GM19035 (cell line): Measurements from ENCODE around the gene PRXL2B.

ENCODE experiments used
- ATAC-seq: cut with Tn5 transposase; IDR thresholded peaks from one replicate; pipeline ENCODE4 v1.9.1; 2021; ENCODE audit not compliant: unreplicated experiment

Gene PRXL2B

DNA sequence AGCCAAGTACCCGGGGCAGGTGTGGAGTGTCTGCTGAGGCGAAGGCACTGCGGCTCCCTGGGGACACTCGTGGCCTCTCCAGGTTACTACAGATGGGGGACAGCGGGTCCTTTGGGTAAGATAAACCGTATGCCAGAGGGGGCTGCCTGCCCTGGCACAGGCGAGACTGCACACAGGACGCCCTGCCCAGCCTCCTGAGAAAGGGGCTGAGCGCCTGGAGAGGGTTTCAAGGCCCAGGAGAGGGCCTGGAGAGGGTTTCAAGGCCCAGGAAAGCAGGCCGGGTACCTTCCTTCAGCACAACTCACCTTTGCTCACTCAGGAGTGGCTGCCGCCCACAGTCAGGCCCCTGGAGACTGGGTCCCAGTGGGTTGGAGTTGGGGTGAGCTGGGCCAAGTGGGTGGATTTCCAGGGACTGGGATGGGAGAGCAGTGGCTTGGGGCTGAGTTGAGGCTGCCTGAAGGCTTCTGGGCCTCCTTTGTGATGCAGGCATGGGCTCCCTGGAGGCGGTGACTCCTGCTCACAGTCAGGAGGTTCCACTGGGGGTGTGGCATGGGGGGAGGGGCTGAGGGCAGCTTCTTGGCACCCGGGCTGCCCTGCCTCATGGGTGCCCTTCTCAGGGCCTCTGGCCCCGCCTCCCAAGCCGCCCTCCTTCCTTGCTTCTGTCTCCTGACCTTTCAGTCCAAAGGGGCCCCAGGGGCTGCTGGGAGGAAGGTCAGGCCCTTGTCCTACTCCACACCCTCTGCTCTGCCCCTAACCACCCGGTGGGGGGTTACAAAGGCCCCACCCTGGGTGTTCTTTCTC lies 46.2 kb downstream of the PRXL2B start, which contains the start of gene MMEL1:
Gene MMEL1 (minus strand): TSS at position 456 of the 801 bp plus-strand sequence. CDS start 3,532 bp downstream, outside the sequence.
- no peak for ATAC-seq

- ATAC-seq = no peak
Observed at GRCh38 chr1:2633366-2633935, 46.9 kb downstream of the PRXL2B start.

DNA sequence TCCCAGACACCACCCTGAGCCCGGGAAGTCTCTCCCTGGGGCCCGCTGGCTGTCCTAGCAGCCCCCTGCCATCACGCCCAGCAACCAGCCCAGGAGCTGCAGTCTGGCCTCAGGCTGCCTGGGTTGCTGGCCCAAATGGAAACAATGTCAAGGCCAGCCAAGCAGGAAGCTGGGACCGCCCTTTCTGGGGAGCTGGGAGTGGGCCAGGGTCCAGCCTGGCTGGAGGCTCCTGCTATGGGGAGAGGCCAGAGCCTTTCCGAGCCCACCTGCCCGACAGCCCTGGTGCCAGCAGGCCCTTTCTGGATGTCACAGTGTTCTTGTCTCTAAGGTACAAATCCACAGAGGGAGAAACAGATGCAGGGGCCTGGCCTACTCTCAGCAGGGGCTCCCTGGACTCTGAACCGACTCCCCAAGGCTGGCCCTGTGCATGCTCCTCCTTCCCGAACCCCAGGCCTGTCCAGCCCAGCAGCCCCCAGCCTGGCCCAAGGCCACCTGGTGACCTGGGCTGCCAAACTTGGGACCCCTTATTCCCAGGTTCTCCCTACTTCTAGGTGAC lies 47.4 kb downstream of the PRXL2B start:
- ATAC-seq = no peak

DNA sequence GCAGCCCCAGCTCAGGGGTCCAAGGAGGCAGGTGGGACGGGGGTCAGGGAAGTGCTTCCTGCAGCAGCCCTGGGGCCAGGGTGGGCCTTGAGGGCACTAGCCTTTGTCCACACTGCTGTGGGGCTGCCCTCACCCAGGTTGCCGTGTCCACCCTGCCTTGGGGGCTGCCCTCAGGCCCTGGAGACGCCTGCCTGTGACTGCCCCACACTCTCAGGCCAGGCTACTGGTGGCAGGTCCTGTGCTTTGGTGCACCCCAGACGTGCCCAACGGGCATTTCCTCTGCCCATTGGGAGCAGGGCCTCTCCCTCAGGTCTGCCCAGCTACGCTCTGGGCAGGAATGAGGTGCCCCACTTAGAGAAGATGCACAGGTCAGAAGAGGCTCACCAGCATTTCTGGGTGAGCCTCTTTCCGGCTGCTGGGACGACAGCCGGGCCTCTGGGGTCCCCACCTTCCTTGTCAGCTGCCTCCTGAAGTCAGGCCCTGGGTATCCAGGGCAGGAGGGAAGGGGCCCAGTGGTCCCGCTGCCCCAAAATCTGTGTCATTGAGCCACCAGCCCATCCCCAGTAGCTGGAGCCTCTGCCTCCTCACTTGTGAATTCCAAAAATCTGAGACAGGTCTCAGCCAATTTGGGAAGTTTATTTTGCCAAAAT lies 48.9 kb downstream of the PRXL2B start:
- no peak for ATAC-seq

GRCh38 chr1:2636733-2637132 lies 50.2 kb downstream of the PRXL2B start:
- ATAC-seq = no peak

DNA sequence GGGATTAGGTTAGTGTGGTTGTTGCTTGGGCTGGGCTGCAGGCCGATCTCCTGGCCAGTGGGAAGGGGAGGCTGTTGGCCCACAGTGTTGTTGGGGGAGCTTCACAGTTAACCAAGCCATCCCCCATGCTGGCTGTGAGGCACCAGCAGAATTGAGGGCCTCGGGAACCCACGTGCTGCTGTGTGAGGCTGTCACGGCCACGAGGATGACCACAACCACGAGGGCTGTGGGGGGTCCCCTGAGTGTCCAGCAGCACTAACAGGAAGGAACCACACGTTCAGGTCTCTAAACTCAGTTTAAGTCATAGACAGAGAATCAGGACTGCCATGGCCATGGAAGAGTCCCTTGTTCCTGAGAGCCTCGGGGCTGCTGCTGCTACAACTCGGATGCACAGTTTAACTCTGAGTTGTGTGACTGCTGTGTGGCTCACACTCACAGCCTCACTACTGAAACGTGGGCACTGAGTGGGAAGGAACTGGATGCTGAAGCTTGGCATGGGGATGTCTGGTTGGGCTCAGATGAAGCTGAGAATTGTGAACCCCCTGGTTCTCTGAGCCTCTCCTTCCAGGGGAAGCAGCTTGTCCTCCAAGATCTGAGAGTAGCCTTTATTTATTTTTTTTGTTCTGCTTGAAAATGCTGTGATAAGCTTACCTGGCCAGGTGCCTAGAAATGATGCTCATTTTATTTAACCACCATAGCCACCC lies 51.0 kb downstream of the PRXL2B start:
- ATAC-seq = no peak

DNA sequence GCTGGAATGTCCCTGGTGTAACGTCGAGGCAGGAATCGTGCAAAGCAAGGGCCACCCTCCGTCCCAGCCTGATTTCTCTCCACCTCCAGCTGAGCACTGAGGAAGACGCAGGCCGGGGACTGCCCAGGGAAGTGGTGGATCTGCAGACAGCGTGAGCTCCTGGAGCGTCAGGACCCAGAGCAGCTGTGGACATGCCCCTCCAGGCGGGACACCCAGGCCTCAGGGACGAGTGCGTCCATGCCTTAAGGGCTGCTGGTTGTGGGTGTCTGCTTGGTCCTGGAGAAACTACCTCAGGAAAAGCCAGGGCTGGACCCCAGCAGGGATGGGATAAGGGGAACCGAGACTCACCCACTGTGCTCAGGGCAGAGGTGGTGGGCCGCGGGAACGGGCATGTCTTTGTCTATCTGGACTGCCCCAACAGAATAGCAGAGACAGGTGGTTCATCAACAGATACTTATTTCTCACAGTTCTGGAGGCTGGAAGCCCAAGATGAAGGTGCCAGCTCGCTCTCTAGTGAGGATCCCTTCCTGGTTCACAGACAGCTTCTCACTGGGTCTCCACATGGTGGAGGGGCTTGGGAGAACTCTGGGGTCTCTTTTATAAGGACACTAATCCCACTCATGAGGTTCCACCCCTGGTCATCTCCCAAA lies 52.0 kb downstream of the PRXL2B start:
- ATAC-seq = no peak

DNA sequence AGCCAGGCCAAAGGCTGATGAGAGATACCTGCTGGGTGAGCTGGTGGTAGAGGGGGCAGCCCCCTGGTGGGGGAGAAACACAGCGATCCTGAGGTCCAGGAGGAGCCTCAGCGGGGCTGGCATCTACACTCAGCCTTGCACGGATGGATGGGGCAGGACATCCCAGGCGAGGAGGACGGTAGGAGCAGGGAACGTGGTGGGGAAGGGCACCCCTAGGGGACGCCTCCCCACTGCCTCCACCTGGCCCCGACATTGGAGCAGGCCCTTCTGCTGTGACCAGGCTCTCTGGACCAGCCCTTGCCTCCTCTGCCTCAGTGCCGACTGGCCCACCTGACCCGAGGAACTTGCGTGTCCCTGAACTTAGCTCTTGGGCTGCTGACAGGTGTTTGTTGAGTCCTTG lies 52.6 kb downstream of the PRXL2B start:
- ATAC-seq = no peak

GRCh38 chr1:2639607-2640521 lies 53.3 kb downstream of the PRXL2B start:
- no peak for ATAC-seq

GRCh38 chr1:2640626-2641025 lies 54.0 kb downstream of the PRXL2B start:
- ATAC-seq = no peak
